ENCODE results near the gene KCNQ1. TPM values are rescaled to one million over a fixed set of nuclear protein-coding genes. Genes with fewer than 3 reads are reported as not detected.

The KCNQ1 gene
- total and polyA plus RNA-seq, 7 experiments from 2014 or later: 14.7 to 46.4 (median 36.9) TPM

GRCh38 chr11:2691991-2692875, 247.4 kb downstream of the KCNQ1 start:
- H3K36me3 Mint-ChIP-seq: peaks cover 0 to 28% (median 9%) of the 10 kb centered on the region in 5 donors
- no peak overlapping the region for H3K4me3 Mint-ChIP-seq
- peaks cover 0 to 17% (median 0%) of the 10 kb centered on the region in 7 donors for H3K4me1 Mint-ChIP-seq
- no peaks in the 10 kb centered on the region for H3K9me3 Mint-ChIP-seq
- H3K27me3 Mint-ChIP-seq: no peaks in the 10 kb centered on the region
- CTCF ChIA-PET: no interaction called here
- ATAC-seq (no peak), DNase-seq (no peak)
- no peaks in the 10 kb centered on the region for H3K4me1 ChIP-seq (ENCODE audit: control insufficient read depth in 2 of 2, insufficient read depth in 2 of 2, low read length in 2 of 2)
- POLR2A ChIA-PET: interaction anchor here (0.6 kb wide), 1 partner anchor 242 kb away, joined by 3 read pairs; no protein-coding TSS in a partner anchor
- no peak overlapping the region for H3K4me3 ChIP-seq (ENCODE audit: low read length)
- intact Hi-C loops (cut with micrococcal nuclease): loop anchor here in 1 of 2 donors (2.0 kb wide), 1 partner anchor 197 kb away; no protein-coding TSS in a partner anchor
- H3K9me3 ChIP-seq (ENCODE audit: control insufficient read depth in 2 of 3, low read length in 3 of 3): no peaks in the 10 kb centered on the region
- H3K27ac ChIP-seq (ENCODE audit: low read depth, low read length): no peak overlapping the region
- H3K27me3 ChIP-seq (ENCODE audit: control insufficient read depth in 2 of 2, insufficient read depth in 2 of 2, low read length in 2 of 2): no peaks in the 10 kb centered on the region
- H3K27ac Mint-ChIP-seq: peak overlapping the region in 2 of 9 donors; percentile 2 to 80
- no peaks in the 10 kb centered on the region for H3K36me3 ChIP-seq (ENCODE audit: control insufficient read depth in 2 of 3, insufficient read depth in 3 of 3, low read length in 3 of 3)

GRCh38 chr11:2693271-2694261, 248.8 kb downstream of the KCNQ1 start:
- Histone ChIP-seq H3K9me3 (ENCODE audit: control insufficient read depth in 2 of 3, low read length in 3 of 3) (no peaks in the 10 kb centered on the region), H3K4me1 (ENCODE audit: control insufficient read depth in 2 of 2, insufficient read depth in 2 of 2, low read length in 2 of 2) (peaks cover 0 to under 1% of the 10 kb centered on the region in 2 donors), H3K36me3 (ENCODE audit: control insufficient read depth in 2 of 3, insufficient read depth in 3 of 3, low read length in 3 of 3) (peaks cover 0 to 2% (median 0%) of the 10 kb centered on the region in 3 experiments), H3K27ac (ENCODE audit: low read depth, low read length) (no peak overlapping the region), H3K4me3 (ENCODE audit: low read length) (no peak overlapping the region), H3K27me3 (ENCODE audit: control insufficient read depth in 2 of 2, insufficient read depth in 2 of 2, low read length in 2 of 2) (no peaks in the 10 kb centered on the region)
- intact Hi-C loops (cut with micrococcal nuclease): loop anchor here in 1 of 2 donors (2.0 kb wide), 1 partner anchor 195 kb away; no protein-coding TSS in a partner anchor
- peaks cover 4 to 37% (median 12%) of the 10 kb centered on the region in 5 donors for H3K36me3 Mint-ChIP-seq
- ATAC-seq (no peak), DNase-seq (no peak)
- H3K27me3 Mint-ChIP-seq: peaks cover 0 to 4% (median 0%) of the 10 kb centered on the region in 5 donors
- POLR2A ChIA-PET: no interaction called here
- H3K9me3 Mint-ChIP-seq: peaks cover 0 to 3% (median 0%) of the 10 kb centered on the region in 11 donors
- CTCF ChIA-PET: no interaction called here
- H3K4me1 Mint-ChIP-seq: peaks cover 0 to 17% (median 5%) of the 10 kb centered on the region in 7 donors
- no peak overlapping the region for H3K27ac Mint-ChIP-seq
- H3K4me3 Mint-ChIP-seq: no peak overlapping the region

GRCh38 chr11:2694495-2694894, 249.7 kb downstream of the KCNQ1 start:
- H3K27me3 ChIP-seq (ENCODE audit: control insufficient read depth in 2 of 2, insufficient read depth in 2 of 2, low read length in 2 of 2): no peaks in the 10 kb centered on the region
- H3K36me3 ChIP-seq (ENCODE audit: control insufficient read depth in 2 of 3, insufficient read depth in 3 of 3, low read length in 3 of 3): peaks cover 0 to 7% (median 0%) of the 10 kb centered on the region in 3 experiments
- ChIA-PET POLR2A (no interaction called here), CTCF (no interaction called here)
- H3K9me3 ChIP-seq (ENCODE audit: control insufficient read depth in 2 of 3, low read length in 3 of 3): no peaks in the 10 kb centered on the region
- Mint-ChIP-seq H3K4me1 (peaks cover 0 to 20% (median 10%) of the 10 kb centered on the region in 7 donors), H3K27ac (no peak overlapping the region), H3K4me3 (no peak overlapping the region), H3K36me3 (peaks cover 4 to 39% (median 12%) of the 10 kb centered on the region in 5 donors), H3K9me3 (peaks cover 0 to 3% (median 0%) of the 10 kb centered on the region in 11 donors), H3K27me3 (peaks cover 0 to 5% (median 0%) of the 10 kb centered on the region in 5 donors)
- no peak for ATAC-seq
- H3K4me1 ChIP-seq (ENCODE audit: control insufficient read depth in 2 of 2, insufficient read depth in 2 of 2, low read length in 2 of 2): peaks cover 2 to 4% of the 10 kb centered on the region in 2 donors
- no peak overlapping the region for H3K27ac ChIP-seq (ENCODE audit: low read depth, low read length)
- DNase-seq: no peak
- intact Hi-C loops (cut with micrococcal nuclease): no loop called here
- no peak overlapping the region for H3K4me3 ChIP-seq (ENCODE audit: low read length)

- Mint-ChIP-seq H3K27me3 (peaks cover 0 to 5% (median 0%) of the 10 kb centered on the region in 5 donors), H3K36me3 (peaks cover 4 to 39% (median 12%) of the 10 kb centered on the region in 5 donors), H3K27ac (no peak overlapping the region), H3K9me3 (peaks cover 0 to 3% (median 0%) of the 10 kb centered on the region in 11 donors), H3K4me1 (peaks cover 0 to 20% (median 10%) of the 10 kb centered on the region in 7 donors), H3K4me3 (no peak overlapping the region)
- DNase-seq (no peak), ATAC-seq (no peak)
- H3K27me3 ChIP-seq (ENCODE audit: control insufficient read depth in 2 of 2, insufficient read depth in 2 of 2, low read length in 2 of 2): no peaks in the 10 kb centered on the region
- intact Hi-C loops (cut with micrococcal nuclease): no loop called here
- H3K4me3 ChIP-seq (ENCODE audit: low read length): no peak overlapping the region
- H3K4me1 ChIP-seq (ENCODE audit: control insufficient read depth in 2 of 2, insufficient read depth in 2 of 2, low read length in 2 of 2): peaks cover 2 to 4% of the 10 kb centered on the region in 2 donors
- no peak overlapping the region for H3K27ac ChIP-seq (ENCODE audit: low read depth, low read length)
- ChIA-PET CTCF (no interaction called here), POLR2A (no interaction called here)
- peaks cover 0 to 7% (median 0%) of the 10 kb centered on the region in 3 experiments for H3K36me3 ChIP-seq (ENCODE audit: control insufficient read depth in 2 of 3, insufficient read depth in 3 of 3, low read length in 3 of 3)
- no peaks in the 10 kb centered on the region for H3K9me3 ChIP-seq (ENCODE audit: control insufficient read depth in 2 of 3, low read length in 3 of 3)
Observed at GRCh38 chr11:2694995-2695939, 250.5 kb downstream of the KCNQ1 start.

GRCh38 chr11:2696455-2696854, 251.6 kb downstream of the KCNQ1 start:
- Mint-ChIP-seq H3K4me3 (no peak overlapping the region), H3K4me1 (peaks cover 0 to 20% (median 10%) of the 10 kb centered on the region in 7 donors), H3K9me3 (peaks cover 0 to 4% (median 0%) of the 10 kb centered on the region in 11 donors), H3K27ac (no peak overlapping the region), H3K27me3 (peaks cover 0 to 5% (median 0%) of the 10 kb centered on the region in 5 donors), H3K36me3 (peaks cover 4 to 39% (median 14%) of the 10 kb centered on the region in 5 donors)
- peaks cover 0 to 7% (median 0%) of the 10 kb centered on the region in 3 experiments for H3K36me3 ChIP-seq (ENCODE audit: control insufficient read depth in 2 of 3, insufficient read depth in 3 of 3, low read length in 3 of 3)
- no peaks in the 10 kb centered on the region for H3K9me3 ChIP-seq (ENCODE audit: control insufficient read depth in 2 of 3, low read length in 3 of 3)
- H3K27me3 ChIP-seq (ENCODE audit: control insufficient read depth in 2 of 2, insufficient read depth in 2 of 2, low read length in 2 of 2): no peaks in the 10 kb centered on the region
- DNase-seq (no peak), ATAC-seq (no peak)
- H3K4me1 ChIP-seq (ENCODE audit: control insufficient read depth in 2 of 2, insufficient read depth in 2 of 2, low read length in 2 of 2): peaks cover 2 to 4% of the 10 kb centered on the region in 2 donors
- POLR2A ChIA-PET: no interaction called here
- no peak overlapping the region for H3K4me3 ChIP-seq (ENCODE audit: low read length)
- intact Hi-C loops (cut with micrococcal nuclease): no loop called here
- CTCF ChIA-PET: no interaction called here
- no peak overlapping the region for H3K27ac ChIP-seq (ENCODE audit: low read depth, low read length)

All from naive thymus-derived CD4-positive, alpha-beta T cell (primary cell).